ENCODE results near the gene MCF2L.
"Not testable (repeated sequence)": the region's sequence is repeated elsewhere in the genome, so short reads cannot be mapped to it uniquely, and the experiment has no call there.

MCF2L gene

DNA sequence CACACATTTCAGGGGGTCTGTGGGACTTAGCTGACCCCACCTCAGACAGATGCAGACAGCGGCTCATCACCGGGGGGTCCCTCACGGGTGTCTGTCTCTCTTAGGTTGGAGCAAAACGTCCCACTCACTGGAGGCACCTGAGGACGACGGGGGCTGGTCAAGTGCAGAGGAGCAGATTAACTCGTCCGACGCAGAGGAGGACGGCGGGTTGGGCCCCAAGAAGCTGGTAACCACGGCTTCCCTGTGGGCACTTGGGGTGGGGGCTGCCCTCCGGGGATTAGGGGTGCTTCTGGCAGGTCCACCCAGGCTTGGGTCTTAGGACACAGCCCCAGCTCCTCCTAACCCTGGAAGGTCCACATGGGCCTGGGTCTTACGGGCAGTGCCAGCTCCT, 125.4 kb downstream of the MCF2L start:
- DNase-seq (ENCODE audit: low read depth in 2 of 2): no peak

GRCh38 chr13:113095146-113096051, 126.4 kb downstream of the MCF2L start:
- DNase-seq (ENCODE audit: low read depth in 2 of 2): no peak

GRCh38 chr13:113096052-113096744, 127.2 kb downstream of the MCF2L start:
- no peak for DNase-seq (ENCODE audit: low read depth in 2 of 2)

GRCh38 chr13:113096745-113097305, 127.8 kb downstream of the MCF2L start:
- no peak for DNase-seq (ENCODE audit: low read depth in 2 of 2)

GRCh38 chr13:113097651-113098050, 128.6 kb downstream of the MCF2L start:
- no peak for DNase-seq (ENCODE audit: low read depth in 2 of 2)

DNA sequence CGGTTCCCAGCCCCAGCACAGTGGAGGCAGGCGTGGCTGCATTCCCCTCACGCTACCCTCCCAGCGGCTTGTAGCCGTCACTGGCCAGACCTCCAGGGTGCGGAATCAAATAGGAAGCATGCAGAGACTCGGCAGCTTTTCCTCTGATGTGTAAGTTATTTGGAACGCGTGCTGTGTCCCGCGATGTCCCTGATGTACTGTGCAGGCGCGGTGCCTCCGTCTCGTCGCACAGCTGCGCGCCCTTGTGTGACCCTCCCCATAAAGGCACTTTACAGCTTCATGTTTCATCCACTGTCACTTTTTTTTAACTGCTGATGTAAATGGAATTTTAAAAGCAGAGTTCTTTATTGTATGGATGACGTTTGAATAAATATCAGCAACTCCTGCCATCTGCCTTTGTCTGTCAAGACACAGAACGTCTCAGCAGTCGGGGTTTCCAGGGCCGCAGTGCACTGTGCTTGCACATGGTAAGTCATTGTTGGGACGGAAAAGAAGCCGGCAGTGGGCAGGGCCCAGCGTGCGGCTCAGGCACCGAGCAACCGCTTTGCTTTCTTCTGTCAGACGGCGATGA, 129.2 kb downstream of the MCF2L start:
- no peak for DNase-seq (ENCODE audit: low read depth in 2 of 2)

GRCh38 chr13:113099142-113099541, 130.1 kb downstream of the MCF2L start:
- DNase-seq (ENCODE audit: low read depth in 2 of 2): no peak

DNA sequence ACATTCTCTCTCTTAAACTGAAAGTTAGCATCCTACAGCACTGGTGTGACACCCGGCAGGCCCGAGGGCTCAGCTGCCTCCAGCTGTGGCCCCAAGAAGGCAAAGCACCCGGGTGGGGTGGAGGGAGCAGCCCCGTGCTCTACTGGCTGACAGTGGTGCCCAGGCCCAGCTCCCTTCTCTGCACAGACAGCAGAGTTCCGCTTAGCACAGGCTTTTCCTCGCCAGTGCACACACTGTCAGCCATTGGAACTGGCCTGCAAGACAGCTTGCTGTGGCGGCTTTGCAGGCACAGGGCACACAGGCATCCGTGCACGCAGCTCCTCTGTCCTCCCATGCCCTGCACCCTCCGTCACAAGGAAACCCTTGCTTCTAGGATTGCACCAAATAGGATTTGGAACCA, 133.3 kb downstream of the MCF2L start:
- DNase-seq (ENCODE audit: low read depth in 2 of 2): not testable (repeated sequence)

DNA sequence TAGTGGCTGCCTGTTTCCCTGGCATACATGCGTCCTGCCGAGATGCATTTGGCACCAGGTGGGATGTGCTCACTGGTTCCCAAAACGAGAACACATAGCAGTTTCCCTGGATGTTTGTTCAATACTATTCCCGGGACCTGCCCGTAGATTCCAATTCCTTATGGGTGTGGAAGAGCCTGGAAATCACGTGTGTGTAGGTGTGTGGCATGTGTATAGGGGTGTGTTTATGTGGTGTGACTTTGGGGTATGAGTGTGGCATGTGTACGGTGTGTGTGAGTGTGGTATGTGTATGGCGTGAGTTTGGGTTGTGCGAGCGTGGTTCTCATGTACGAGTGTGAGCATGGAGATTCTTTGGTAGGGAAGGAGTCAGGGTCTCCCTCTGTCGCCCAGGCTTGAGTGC, 133.7 kb downstream of the MCF2L start:
- no peak for DNase-seq (ENCODE audit: low read depth in 2 of 2)

DNA sequence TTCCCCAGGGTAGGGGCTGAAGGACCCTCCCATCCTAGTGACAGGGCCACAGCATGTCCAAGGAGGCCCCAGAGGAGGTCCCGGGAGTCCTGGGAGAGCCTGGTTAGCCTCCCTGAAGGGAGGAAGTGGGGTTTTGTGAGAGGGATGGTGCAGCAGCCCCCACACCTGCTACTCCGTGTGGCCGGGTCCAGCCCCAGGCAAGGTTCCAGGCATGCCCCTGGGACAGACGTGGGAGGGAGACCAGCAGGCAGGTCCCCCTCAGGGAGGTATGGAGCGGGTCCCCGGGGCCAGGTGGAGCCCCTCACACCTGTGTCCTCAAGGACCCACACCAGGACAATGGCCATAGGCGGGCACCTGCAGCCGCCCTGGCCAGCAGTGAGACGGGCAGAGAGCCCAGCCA, 134.6 kb downstream of the MCF2L start:
- DNase-seq (ENCODE audit: low read depth in 2 of 2): no peak

DNA sequence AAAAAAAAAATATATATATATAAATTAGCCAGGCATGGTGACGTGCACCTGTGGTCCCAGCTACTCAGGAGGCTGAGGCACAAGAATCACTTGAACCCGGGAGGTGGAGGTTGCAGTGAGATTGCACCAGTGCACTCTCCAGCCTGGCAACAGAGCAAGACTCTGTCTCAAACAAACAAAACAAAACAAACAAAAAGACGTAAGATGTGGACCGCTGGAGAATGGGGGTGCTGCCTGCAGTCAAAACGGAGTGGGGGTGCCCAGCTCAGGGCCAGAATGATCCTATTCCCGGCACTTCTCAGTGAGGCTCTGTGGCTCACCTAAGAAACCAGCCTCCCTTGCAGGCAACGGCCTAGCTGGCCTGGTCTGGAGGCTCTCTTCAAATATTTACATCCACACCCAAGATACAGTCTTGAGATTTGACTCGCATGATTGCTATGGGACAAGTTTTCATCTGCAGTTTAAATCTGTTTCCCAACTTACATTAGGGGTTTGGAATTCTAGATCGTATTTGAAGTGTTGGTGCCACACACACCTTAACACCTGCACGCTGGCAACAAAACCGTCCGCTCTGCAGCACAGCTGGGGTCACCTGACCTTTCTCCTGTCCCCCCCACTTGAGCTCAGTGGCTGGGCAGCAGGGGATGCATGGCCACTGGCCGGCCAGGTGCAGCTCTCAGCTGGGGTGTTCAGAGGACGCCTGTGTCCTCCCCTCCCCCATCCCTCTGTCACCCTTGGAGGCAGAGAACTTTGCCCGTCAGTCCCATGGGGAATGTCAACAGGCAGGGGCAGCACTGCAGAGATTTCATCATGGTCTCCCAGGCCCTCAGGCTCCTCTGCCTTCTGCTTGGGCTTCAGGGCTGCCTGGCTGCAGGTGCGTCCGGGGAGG, 136.3 kb downstream of the MCF2L start, which contains the start of gene F7:
TSS of gene F7 (plus strand) at position 760 of the 889 bp plus-strand sequence. CDS start at position 811, 51 bp downstream.
- DNase-seq (ENCODE audit: low read depth in 2 of 2): no peak

GRCh38 chr13:113105921-113106452, 137.0 kb downstream of the MCF2L start:
- DNase-seq (ENCODE audit: low read depth in 2 of 2): no peak

DNA sequence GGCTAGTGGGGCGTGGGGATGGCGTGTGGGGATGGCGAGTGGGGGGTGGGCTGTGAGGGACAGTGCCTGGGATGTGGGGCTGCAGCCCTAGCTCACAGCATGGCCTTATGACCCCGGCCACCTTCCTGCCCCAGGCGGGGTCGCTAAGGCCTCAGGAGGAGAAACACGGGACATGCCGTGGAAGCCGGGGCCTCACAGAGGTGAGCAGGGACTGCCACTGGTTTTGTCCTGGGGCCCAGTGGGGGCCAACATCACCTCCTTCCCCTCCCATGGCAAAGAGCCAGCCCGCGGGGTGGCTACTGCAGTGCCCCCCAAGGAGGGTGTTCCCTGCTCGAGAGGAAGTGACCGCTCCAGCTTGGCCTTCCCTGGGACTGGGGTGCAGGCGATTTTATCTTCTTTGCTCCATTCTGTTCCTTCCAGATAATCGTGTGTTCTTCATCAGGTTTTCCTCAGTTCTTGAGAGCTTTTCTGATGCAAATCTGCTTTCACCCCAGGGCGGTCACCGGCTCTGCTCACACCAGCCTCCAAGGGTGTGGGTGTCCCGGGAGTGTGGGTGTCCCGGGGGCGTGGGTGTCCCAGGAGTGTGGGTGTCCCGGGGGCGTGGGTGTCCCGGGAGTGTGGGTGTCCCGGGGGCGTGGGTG, 137.8 kb downstream of the MCF2L start:
- DNase-seq (ENCODE audit: low read depth in 2 of 2): no peak

- not testable (repeated sequence) for DNase-seq (ENCODE audit: low read depth in 2 of 2)
These were observed 139.5 kb downstream of the MCF2L start for GRCh38 chr13:113108521-113108920.

- DNase-seq (ENCODE audit: low read depth in 2 of 2): no peak
These were observed 140.4 kb downstream of the MCF2L start for GRCh38 chr13:113109151-113110047.

- DNase-seq (ENCODE audit: low read depth in 2 of 2): no peak
These were observed 141.2 kb downstream of the MCF2L start for GRCh38 chr13:113110048-113110851.

DNA sequence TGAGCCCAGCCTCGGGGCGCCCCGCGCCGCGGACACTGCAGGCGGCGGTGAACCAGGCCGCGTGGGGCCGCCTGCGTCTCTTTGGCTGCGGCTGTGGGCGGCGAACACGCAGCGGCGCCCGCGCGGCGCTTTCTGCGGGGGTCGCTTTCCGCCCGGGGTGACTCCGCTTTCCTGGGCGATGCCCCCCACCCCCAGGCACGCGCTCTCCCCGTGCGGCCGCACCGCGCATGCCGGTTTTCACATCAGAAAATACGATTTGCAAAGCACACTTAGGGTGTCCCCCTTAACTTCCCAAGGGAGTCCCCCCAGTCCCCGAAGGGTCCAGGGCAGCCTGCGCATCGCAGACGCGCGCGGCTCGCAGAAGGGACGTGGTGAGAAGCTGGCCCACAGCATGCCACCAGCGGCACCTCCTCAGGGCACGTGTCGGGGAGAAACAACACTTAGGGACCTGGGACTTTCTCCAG, 141.9 kb downstream of the MCF2L start:
- no peak for DNase-seq (ENCODE audit: low read depth in 2 of 2)

- not testable (repeated sequence) for DNase-seq (ENCODE audit: low read depth in 2 of 2)
These were observed 142.8 kb downstream of the MCF2L start for GRCh38 chr13:113111821-113112220.

Data from stimulated activated CD8-positive, alpha-beta memory T cell treated with anti-CD3 and anti-CD28 coated beads, Interleukin-7, amount 100 ng/mL, for 1 hour (primary cell).